GM19324 (cell line): Measurements from ENCODE around the gene LDB3.

Experiments used
- ATAC-seq: cut with Tn5 transposase; IDR thresholded peaks from one replicate; pipeline ENCODE4 v1.9.1; 2021; ENCODE audit warnings: mild to moderate bottlenecking, moderate library complexity; ENCODE audit not compliant: unreplicated experiment, low FRiP score

Gene LDB3

DNA sequence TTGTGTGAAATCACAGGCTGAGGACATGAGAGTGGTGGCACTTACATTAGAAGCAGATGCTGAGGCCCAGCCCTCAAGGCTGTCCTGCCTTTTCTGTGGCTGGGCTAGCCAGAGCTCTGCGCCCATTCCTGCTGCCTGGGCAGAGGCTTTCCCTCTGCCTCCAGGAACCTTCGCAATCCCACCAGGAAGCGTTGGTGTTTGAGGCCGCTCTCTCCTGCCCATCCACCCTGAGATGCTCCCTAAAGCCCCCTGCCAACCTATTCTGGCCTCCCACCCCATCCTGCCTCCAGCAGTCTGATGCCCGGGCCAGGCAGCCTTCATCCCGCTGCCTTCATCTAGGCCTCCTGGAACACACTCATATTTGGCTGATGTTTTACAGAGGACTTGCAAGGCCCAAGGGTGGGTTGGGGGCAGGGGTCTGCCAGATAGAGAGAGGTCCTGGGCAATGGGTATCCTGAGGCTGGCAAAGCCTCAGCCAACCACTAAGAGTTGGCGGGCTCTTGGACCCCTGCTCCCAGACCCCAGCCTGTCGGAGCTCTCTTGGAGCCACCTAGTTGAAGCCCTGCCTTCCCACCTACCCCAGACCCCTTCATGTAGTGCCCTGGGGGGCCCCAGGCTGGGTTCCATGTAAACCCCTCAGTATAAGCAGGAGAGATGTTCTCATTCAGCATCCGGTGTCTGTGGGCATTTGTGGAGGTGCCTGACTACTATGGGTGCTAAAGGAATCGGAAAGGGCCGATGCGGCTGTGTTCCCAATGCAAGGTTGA, 32.7 kb downstream of the LDB3 start:
- ATAC-seq, result no peak

DNA sequence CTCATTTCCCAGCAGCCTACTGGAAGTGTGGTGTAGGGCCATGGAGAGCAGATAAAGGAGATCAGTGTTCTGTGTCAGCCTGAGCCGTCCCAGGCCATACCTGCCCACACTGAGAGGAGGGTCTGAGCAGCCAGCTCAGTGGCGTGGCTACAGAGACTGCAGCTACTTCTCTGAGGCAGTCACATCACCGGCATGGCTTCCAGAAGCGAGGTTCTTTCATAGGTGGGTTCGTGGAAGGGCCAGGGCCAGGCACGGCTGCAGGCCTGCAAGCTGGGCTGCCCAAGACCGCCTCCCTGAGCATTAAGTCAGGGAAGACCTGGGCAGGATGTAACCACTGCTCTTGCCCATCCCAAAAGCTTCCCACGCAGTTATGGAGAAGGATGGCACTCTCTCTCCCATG, 34.9 kb downstream of the LDB3 start:
- no peak for ATAC-seq

DNA sequence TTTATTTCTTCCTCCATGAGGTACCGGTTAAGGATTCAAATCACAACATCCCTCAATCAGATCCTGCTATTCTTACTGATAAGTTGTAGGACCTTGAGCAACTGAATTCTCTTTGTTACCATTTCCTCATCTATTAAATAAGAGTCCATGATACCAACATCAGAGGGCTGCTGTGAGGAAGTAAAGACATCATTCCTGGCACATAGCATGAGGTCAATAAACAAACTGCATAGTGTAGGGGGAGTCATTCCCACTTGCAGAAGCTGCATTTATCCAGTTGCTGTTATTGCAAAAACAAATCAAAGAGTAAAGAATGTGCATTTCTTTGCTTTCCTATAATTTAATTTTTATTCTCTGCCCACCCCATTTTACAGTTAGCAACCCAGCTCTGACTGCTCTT, 36.8 kb downstream of the LDB3 start:
- no peak for ATAC-seq

DNA sequence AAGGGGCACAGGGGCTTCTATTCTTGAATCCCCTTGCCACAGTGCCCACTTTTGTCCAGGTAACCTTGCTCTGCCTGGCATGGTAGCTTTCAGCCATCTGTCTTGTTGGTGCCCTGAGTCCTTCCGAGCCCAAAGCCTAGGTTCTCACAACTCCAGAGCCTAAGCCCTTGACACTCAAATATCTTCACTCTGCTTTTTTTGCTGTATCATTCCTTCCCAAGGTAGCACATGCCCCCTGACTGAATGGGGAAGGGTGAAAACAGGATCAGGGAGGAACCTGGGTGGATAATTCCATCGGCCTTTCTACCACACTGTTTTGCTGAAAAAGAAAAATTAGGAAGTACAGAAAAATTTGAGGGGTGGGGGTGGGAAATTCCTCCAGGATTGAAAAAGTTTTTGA, 37.6 kb downstream of the LDB3 start:
- no peak for ATAC-seq

DNA sequence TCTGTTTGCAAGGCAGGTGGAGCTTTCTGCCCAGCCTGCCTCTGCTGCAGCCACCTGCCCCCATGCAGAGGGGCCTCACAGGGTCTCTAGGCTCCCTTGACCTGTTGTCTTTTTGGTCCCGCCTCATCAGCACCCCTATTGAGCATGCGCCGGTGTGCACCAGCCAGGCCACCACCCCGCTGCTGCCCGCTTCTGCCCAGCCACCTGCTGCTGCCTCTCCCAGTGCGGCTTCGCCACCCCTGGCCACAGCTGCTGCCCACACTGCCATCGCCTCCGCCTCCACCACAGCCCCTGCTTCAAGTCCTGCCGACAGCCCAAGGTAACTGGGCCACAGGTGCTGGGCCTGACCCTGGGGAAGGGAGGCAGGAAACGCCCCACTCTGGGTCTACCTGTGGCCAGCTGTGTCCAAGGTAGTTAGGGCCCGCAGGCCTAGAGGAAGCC, 38.1 kb downstream of the LDB3 start:
- no peak for ATAC-seq

DNA sequence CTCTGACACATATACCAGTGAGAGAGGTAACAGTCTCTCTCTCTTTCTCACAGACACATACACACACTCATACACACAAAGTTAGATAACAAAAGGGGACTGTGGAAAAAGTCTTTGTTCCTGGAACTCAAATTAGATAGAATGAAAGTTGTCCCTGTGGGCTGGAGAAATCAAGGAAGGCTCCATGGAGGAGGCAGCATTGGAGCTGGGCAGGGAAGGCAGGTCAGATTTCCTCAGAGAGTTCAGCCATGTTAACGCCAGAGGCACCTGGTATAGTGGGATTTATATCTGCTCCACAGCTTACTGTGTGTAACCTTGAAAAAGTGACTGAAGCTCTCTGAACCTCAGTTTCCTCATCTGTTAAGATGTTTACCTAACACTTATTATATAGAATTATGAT, 38.7 kb downstream of the LDB3 start:
- ATAC-seq, result no peak

DNA sequence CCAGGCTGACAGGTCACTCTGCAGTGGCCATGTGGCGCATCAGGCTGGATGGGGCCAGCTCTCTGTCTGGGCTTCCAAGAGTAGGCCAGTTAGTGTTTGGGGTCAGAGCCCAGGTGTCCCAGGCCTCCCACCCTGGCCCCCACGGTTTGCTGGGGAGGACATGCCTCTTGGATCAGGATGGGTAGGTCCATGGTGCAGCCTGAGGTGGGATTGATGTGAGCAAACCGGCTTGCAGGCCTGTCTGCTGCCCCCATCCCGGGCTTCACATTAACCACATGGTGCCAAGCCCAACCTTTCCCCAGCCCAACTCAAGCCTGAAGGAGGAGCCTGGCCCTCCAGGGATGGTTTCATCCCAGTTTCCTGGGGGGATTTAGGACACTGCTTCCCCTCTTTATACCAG, 39.2 kb downstream of the LDB3 start:
- no peak for ATAC-seq

DNA sequence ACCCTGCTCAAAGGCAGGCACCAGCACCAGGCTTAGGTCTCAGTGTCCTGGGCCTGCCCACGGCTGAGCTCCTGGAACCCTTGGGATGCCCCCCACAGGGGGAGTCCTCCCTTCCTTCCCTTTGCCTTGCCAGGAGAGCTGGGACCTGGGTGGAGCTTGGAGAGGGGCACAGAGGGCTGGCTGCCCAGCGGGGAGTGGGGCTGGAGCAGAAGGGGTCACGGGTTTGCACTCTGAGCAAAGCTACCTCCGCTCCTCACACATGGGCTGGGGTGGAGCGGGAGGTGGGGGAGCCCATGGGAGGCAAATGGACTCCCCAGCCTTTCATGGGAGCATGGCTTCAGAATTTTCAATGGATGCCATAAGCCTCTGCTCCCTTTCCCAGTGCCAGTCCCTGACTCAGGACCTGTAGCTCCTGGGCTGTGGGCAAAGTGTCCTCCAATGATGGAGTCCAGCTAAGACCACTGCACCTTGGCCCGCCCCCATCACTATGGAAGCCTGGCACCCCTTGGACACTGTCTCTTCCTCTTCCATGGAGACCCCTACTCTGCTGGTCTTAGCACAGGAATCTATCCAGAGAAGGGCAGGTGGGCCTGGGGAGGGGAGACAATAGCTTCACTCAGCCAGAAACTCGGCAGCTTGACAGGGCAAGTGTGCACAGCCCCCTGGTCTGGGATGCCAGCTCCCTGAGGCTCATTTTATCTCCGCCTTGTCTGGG, 39.9 kb downstream of the LDB3 start:
- no peak for ATAC-seq

DNA sequence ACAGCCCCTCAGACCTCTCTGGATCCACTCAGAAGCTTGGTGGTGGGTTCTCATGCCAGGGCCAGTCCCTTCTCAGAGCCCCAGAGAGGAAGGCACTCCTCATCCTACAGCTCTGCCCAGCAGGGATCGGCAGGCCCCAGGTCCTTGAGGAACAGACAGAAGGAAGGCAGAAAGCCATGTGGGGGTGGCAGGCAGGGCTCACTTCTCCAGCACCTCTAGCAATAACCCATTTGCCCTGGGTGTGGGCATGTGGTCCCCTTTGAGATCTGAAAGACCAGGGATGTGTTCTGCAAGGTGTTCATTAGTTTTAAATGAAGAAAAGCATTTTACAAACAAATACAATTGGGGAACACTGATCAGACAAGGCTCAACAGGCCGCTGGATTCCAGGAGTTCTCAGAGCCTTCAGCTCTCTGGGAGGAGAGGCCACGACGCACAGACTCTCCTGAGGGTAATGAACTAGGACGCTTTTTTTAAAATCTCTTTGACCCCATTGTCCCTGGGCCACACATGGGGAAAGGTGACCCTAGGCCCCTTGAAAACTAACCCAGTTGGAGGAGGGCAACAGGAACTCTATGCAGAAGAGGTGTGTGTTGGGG, 40.6 kb downstream of the LDB3 start:
- ATAC-seq, result no peak

DNA sequence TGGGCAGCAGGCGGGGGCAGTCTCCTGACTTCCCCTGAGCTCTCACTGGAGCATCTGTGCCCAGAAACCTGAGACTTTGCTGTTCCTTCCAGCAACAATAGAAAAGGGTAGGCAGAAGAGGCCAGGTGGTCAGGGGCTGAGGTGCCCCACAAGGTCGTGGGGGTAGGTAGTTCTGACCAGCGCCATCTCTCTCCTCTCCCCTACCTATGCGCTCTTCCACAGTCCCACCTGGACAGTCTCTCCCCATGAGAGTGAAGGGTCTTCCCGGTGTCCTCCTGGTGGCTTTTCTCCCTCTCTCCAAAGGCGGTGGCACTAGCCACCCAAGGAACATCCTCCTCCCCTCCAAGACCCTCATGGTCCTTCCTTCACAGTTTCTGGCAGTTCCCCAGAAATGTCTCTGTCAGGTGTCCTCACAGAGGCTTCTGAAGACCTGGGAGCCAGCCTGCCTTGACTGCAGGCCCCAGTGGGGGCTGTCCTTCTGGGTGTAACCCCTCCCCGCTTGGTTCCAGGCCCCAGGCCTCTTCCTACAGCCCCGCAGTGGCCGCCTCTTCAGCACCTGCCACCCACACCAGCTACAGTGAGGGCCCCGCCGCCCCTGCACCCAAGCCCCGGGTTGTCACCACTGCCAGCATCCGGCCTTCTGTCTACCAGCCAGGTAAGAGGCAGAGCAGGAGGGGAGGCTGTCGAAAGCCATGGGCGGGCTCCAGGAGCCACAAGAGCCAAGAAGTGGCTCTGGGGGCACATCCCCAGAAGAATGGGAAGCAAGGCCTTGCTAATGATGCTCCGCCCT, 41.3 kb downstream of the LDB3 start:
- ATAC-seq, result no peak

DNA sequence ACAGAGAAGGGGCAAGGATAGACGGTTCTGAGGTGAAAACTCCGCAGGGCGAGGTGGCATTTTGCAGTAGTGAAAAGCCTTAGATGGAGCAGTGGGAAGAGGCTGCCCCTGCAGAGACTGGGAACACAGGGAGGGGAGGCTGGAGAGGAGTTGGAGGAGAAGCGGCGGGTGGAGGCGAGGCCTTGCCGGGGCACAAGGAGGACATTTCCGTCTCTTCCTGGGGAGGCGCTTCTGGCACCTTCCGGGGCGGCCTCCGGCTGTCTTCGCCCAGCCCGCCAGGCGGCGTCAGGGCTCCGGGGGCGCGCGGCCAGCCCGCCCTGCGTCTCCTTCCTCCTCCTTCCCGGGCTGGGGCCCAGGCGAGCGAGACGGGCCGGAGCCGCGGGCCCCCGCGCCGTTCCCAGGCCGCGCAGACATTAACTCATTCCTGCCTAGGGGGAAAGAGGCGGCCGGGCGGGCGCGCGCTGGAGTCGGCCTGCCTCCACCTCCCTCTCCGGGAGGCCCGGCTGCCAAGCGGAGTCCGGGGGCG, 42.7 kb downstream of the LDB3 start:
- peak; percentile 87 for ATAC-seq

DNA sequence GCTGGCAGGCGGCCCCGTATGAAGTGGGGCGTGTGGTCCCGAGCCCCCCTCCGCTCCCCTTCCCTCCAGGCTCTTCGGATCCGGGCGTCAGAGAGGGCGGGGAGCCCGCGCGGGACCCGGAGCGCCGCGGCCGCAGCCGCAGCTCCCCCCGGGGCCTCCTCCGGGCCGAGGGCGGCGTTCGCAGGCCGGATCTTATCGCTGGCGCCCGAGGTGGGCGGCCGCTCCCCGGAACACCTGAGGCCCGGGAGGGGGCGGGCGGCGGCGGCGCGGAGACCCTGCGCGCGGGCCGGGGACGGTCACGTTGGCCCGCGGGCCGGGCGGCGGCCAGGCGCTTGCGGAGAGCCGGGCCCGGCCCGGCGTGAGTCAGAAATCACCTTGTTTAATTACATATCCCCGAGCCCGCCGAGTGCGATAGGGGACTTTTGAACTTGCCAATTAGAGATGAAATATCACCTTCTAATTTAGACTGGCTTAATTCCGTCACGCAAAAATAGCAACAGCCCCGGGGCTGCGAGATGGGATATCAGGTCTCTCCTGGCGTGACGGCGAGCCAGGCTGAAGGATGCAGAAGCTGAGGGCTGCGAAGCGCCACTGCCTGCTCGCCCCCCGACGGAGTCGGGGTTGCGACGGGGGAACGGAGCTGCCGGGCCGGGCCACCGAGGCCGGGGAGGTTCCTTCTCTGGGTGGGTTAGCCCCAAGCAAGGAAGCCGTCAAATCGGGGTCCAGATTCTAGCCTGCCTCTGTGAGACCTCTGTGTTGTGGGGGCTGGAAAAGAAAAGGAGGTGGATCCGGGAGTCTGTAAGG, 43.4 kb downstream of the LDB3 start:
- peak; percentile 58 for ATAC-seq

DNA sequence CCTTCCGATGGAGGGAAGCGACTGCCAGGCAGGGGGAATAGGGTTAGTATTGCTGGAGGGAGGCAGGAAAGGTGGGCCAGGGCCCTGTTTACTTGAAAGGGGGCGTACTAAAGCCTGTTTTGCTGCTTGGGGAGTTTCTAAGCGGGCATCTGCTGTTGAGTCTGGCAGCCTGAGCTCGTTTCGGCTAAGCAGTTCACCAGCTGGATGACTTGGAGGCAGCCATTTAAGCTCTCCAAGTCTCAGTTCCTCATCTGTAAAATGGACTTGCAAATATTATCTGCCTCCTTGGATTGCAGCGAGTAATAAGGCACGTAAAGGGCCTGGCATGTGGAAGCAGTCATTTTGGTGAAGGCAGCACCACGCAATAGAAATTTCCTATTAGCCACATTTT, 44.0 kb downstream of the LDB3 start:
- ATAC-seq, result no peak

DNA sequence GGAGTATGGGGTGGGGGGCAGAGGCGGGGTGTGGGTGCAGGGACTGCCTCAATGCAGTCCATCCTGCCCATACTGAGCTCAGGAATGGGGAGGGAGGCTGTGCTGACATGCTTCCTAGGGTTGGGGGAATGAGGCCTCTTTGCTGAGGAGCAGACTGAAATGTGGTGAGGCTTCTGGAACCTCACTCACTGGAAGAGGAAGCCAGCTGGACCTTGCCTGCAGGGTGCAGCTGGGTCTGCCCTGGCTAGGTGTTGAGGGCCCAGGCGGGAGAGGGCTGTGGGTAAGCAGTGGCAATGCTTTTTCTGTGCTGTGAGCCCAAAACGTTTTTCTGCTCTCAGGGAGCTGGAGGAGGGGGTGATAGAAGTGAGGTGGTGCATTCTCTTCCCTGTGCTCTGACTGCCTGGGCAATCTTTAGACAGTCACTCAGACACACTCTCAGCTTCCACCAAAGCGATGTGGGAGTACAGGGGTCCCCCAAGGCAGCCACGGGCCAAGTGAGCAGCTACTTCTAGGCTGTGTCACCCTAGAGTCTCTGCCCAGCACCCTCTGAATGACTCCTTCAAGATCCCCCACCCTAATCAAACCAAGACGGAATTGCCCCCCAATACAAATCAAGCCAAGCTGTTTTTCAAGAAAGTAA, 47.0 kb downstream of the LDB3 start:
- ATAC-seq, result no peak

DNA sequence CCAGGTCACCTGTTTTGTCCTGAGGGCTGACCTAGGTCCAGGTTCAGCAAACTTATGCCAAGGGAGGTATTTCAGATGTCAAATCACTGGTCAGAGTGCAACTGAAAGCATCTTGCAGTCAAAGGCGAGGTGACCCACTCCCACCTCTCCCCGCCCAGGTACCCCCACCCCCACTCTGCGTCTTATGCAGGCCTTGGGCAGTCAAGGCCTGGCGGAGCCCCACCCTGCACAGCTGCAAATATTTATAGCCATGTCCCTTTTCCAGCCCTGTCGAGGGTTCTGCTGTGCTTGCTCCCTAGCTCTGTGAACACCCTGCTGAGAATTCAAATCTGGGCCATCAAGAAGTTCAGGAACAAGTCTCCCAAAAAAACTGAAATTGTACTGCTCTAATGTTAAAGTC, 47.5 kb downstream of the LDB3 start:
- ATAC-seq, result no peak

DNA sequence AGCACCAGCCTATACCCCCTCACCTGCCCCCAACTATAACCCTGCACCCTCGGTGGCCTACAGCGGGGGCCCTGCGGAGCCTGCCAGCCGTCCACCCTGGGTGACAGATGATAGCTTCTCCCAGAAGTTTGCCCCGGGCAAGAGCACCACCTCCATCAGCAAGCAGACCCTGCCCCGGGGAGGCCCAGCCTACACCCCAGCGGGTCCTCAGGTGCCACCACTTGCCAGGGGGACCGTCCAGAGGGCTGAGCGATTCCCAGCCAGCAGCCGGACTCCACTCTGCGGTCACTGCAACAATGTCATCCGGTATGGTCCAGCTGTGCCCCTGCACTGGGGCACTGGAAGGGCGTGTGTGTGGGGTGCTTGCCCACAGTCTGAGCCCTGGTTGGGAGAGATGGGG, 48.2 kb downstream of the LDB3 start:
- ATAC-seq, result no peak

DNA sequence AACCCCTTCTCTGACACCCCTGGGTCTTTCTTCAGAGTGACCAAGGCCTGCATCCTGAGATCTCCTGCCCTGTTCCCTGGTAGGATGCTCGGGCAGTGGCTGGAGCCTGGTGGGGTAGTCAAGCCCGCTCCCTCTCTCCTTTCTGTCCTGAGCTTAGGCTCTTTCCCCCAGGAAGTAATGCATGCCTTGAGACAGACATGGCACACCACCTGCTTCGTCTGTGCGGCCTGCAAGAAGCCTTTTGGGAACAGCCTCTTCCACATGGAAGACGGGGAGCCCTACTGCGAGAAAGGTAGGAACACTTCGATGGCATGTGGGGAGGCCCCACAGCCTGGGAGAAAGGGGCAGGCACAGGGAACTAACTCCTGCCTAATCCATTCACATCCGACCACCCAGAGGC, 50.2 kb downstream of the LDB3 start:
- no peak for ATAC-seq

DNA sequence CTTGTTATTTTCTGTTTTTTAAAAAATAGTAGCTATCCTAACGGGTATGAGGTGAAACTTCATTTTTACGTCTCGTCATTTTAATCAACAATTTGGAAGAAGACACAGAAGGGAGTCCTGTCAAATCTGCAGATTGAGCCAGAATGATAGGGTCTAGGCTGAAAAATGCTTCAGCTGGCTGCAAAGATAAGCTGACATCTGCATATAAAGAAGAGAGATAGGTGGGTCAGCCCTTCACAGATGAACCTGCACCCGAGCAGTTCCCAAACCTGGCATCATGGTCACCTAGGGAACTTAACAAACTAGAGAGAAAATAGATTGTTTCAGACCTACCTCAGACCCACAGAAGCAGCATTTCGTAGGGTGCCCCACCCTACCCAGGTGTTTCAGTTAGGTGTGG, 52.9 kb downstream of the LDB3 start:
- no peak for ATAC-seq

DNA sequence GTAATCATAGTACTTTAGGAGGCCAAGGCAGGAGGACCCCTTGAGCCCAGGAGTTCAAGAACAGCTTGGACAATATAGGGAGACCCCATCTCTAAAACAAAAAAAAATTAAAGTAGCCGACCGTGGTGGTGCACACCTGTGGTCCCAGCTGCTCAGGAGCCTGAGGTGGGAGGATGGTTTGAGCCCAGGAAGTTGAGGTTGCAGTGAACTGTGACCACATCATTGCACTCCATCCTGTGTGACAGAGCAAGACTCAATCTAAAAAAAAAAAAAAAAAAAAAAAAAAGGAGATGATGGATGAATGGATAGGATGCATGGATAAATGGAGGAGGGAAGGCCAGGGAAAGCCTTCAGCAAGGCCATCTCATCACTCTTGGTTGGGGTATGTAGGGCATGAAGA, 54.7 kb downstream of the LDB3 start:
- no peak for ATAC-seq

DNA sequence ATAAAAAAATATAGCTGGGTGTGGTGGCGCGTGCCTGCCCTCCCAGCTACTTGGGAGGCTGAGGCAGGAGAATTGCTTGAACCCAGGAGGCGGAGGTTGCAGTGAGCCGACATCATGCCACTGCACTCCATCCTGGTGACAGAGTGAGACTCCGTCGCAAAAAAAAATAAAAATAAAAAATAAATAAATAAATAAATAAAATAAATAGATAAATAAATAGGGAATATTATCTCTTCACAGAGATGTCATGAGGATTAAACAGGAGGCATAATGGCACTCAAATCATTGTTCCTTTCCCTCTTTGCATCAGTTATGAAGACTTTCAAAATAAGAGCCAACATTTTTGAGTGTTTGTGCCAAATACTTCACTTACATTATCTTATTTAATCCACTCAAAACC, 56.1 kb downstream of the LDB3 start:
- ATAC-seq, result no peak
